GM19467 (cell line): Measurements from ENCODE around the gene ADI1.
A peak's percentile ranks its signal among the peaks of the same experiment; 100 is the strongest.

Experiments
- ATAC-seq: cut with Tn5 transposase; IDR thresholded peaks from one replicate; pipeline ENCODE4 v1.9.1; 2021; ENCODE audit warnings: mild to moderate bottlenecking, moderate library complexity; ENCODE audit not compliant: unreplicated experiment

Gene ADI1

DNA sequence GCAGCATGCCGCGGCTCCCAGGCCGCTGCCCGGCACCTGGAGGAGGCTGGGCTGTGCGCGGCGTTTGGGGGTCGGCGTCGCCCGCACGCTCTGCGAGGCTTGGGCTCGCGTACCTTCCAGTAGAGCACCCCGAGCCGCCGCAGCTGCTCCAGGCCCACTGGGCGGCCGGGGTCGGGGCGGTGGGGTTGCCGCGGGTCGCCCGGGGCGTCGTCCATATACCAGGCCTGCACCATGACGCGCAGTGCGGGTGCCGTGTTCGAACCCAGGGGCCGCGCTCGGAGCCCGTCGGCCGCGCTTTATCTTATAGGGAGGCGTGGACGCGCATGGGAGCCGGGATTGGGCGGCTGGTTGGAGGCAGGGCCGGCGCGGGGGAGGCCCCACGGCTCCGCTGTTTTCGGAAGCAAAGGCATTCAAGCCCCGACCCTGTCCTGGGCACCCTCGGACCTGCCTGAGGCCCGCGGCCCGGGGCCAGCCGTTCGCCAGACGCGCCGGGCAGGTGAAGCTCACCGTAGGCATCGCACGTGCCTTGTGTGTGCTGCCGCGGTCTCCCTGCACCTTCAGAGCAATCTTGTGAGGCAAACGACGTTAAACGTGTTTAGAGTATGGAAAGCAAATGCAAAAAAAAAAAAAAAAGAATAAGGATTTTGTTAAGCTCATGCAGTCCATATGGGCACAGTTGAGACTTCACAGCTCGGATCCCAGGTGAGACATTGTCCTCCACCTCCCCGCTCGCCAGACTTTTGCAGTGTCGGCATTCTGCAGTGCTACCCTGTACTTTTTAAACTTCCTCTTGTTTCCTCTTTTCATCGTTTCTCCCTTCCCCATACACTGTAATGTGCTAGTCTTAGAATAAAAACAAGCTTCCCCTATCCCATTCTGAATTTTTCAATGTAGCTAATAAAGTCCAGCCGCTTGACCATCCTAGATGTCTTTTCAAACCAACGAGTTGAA, at the start of gene ADI1:
ADI1 (minus strand) TSS at position 277 of the 951 bp plus-strand sequence; CDS start at position 233, 44 bp downstream.
- ATAC-seq, result peak; percentile 60

DNA sequence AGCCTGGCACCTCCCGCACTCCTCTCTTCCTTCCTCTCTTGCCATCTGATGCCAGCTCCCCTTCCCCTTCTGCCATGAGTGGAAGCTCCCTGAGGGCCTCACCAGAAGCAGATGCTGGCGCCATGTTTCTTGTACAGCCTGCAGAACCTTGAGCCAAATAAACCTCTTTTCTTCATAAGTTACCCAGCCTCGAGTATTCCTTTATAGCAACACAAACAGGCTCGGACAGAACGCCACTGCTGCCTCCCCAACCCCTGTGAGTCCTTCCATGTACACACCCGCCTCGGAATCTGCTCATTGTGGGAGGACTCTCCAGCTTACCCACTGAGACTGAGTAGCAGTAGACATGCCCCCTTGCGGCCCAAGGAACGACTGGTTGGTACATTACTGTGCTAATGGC, 47.5 kb upstream of the ADI1 start:
- ATAC-seq, result no peak

DNA sequence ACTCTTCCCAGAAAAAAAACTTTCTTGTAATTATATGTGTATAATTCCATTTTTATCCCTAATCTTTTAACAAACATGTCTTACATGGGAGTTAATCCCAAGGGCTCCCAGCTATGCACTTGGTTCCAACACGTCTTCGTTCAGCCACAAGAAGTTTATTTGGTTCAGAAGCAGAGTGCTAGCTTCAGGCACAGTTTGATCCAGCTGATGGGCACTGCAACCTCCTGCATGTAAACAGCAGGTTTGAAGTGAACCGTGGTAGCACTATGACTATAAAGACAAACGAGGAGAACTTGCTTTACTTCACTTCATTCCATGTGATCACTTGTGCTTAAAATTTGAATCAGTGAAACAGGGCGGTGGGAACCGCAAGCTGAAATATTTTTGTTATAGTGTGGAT, 45.8 kb upstream of the ADI1 start:
- no peak for ATAC-seq

DNA sequence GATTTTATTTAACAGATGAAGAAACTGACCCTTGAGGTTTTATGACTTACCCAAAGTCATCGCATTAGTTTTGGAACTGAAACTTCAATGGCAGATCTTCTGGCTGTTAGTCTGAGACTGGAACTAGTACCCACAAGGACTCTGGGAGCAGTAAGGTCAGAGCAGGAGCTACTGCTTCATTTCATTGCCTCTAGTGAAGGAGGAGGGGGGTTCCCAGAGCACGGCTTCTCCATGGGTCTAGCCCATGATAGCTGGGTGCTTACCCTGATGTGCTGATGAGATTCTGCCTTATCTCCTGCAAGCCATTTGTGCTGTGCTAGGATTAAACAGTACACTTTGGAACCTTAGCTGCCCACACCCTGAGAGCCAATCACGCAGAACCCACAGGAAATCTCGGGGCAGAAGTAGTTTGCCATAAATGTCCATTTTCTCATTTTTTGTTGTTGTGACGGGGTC, 44.2 kb upstream of the ADI1 start:
- ATAC-seq, result peak; percentile 40

DNA sequence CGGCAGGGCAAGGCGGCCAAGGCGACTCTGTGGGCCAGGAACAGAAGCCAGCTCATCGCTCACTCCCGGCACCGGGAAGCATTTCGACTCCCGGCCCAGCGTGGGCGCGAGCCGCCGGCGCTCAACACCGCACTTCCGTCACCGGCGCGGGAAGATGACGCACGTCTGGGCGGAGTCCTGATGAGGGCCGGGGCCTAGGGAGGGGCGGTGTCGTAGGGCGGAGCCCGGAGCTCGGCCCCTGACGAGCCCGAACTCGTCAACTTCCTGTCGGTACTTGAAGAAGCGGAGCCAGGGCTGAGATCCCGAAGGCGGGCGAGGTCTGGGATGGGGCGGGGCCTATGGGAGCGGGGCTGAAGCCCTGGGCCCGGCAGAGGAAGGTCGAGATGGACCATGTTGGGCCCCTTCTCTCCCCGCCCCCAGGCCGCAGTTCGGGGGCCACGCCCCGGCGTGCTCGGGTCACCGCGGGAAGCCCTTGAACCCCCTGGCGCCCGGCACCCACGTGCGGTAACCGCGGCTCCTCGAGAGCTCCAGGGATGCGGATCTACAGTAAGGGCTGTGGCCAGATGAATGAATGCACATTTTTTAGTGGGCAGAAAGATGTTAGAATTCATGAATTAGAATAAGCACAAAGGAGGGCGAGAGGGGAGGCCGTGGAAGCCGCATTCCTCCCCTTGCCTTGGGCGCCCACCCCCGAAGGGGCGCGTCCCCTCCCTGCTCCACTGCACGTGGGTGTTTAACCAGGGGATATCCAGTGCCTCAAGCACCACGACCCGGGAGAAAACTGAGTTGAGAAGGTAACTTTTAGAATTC, 39.1 kb upstream of the ADI1 start, which contains the start of gene RNASEH1:
RNASEH1 (minus strand) TSS at position 129 of the 810 bp plus-strand sequence; CDS start at position 56, 73 bp downstream.
- peak; percentile 94 for ATAC-seq

DNA sequence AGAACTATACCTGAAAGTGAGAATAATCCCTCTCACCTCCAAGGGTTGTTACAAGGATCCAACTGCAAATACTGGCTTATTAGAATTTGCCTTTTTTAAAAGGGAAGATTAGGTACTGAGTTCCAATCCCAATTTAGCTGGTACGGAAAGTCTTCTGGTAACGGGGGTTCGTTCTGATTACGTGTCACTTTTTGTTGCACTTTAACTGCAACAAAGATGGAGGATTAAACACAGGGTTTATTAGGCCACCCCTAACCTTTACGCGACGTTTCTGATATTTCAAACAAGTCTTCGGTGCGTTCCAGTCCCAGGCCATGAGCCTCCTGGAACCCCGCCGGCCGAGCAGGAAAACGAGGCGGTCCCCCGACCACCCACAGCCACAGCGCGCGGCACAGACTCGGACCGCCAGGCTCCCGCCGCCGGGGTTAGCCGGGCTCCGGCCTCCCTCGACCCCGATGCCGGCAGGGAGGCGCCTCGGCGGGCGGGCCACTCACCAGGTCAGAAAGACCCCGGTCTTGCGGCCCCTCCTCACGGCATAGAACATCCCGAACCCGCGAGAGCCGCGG, 38.4 kb upstream of the ADI1 start:
- peak; percentile 20 for ATAC-seq

DNA sequence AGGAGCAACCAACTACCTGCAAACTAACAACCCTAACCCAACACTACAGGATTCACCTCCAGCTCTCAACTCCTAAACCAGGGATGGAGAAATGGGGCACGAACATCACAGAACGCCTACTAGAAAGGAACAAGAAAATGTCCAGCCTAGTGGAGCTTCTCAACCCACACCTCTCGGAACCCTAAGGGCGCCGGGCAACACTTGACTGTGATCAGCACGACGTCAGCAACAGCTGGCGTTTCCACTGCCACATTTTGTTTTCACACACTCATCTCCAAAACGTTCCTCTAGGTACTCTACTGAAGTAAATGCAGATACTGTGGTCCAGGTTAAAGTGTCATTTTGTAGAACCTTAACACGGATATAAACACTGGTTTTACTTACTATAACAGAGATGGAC, 34.6 kb upstream of the ADI1 start:
- no peak for ATAC-seq

DNA sequence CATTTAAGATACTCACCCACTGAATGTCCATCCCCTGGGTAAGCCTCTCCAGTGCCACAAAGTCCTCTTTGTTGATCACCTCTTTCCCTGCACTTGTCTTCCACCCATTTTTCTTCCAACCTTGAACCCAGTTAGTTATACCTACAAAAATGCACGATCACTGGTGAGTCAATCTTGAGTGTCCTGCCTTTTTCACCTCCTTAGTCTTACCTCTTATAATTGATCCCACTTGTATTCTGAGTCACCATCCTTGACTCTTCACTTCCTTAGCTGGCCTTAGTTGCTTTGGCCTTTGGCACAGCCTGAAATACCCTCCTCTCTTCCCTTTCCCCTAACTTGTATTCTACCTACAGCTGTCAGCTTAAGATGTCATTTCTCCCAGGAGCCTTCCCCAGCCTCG, 28.6 kb upstream of the ADI1 start:
- no peak for ATAC-seq

GRCh38 chr2:3545788-3546478, 26.6 kb upstream of the ADI1 start:
- ATAC-seq, result no peak

- no peak for ATAC-seq
Observed at GRCh38 chr2:3543023-3543683, 23.8 kb upstream of the ADI1 start.

- ATAC-seq, result no peak
Observed at GRCh38 chr2:3542107-3542506, 22.8 kb upstream of the ADI1 start.

DNA sequence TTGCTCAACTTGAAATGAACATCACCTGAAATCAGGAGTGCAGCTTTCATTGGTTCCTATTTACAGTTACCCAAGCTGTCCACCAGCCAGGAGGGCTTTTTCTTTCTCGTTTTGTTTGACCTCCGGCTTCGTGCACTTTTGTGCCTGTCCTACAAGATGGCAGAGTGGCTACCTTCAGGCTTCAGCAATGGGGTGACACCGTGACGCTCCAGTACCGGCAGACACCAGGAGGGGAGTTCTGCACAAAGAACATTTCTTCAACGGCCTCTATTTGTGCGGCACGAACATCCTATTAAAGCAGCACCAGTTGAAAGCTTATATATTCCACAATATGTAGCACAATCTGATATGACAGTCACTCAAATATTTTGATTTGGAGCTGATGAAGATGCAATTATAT, 20.5 kb upstream of the ADI1 start:
- ATAC-seq, result no peak

- peak; percentile 44 for ATAC-seq
Observed at GRCh38 chr2:3536682-3537632, 17.6 kb upstream of the ADI1 start.

- no peak for ATAC-seq
Observed at GRCh38 chr2:3535794-3536681, 16.7 kb upstream of the ADI1 start.

DNA sequence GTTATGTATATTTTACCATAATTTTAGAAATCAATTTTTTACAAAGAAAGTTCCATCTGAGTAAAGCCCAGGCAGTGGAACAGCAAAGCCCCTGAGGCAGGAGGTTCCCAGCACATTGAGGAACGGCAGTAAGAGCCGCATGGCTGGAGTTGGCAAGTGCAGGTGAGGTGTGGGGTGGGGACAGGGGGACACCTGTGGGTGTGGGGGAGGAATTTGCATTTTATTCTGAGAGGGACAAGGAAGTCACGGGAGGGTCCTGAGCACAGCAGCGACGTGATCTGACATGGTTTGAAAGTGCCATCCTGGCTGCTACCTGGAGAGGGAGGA, 16.1 kb upstream of the ADI1 start:
- ATAC-seq, result no peak

GRCh38 chr2:3534251-3534814, 15.0 kb upstream of the ADI1 start:
- no peak for ATAC-seq

- no peak for ATAC-seq
Observed at GRCh38 chr2:3533836-3534235, 14.5 kb upstream of the ADI1 start.

DNA sequence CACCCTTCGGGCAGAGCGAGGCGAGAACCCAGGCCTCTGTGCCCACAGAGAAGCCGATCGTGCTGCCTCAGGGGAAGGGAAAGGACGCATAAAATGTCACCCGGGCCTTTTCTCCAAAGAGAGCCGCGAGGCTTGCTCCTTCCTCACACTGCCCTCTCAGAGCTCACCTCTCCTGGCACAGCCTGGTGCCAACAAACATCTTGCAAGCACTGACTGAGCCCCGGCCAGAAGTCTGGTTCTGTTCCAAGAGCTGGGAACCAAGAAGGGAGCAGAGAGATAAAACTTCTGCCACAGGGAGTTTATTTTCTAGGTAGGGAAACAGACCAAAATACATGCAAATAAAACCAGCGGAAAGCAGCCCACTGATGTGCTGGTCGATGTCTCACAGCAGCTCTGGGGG, 13.6 kb upstream of the ADI1 start:
- no peak for ATAC-seq
